Fibroblast of skin of right quadriceps (primary cell): ENCODE results near the gene MIEF1.

Experiments used
- DNase-seq: peaks from one replicate; pipeline ENCODE4 v3.0.0-alpha.2; 2013

Gene MIEF1

DNA sequence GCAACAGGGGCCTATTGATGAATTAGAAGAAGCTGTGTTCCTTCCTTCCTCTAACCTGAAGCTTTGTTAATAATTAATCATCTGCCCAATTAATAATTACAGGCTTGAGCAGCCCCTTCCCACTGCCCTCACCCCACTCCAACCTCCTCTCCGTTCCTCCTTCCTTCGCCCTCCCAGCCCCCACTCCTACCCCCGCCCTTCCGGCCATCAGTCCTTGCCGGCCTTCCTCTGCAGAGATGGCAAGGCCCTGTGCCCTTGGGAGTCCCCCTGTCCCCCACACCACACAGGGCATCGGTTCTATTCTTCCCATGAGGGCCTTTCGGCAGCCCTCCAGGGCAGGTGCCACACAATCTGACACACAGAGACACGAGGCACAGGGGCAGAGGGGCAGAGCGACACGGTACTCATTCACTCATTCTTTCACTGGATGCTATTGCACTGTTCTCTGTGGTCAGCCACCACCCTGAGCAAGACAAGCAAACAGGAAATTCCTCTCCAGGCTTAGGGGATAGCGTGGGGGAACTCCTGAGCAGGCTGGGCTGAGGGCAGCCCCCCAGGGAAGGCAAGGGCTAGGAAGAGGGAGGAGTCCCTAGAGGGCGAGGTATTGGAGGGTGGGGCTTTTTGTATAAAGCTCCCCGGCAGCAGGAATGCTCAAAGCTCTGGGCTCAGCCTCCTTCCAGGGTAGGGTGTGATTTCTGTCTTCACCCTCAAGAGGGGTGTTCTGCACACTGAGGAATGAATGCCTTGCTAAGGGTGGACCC, 30.5 kb upstream of the MIEF1 start:
- peak; percentile 77 for DNase-seq

DNA sequence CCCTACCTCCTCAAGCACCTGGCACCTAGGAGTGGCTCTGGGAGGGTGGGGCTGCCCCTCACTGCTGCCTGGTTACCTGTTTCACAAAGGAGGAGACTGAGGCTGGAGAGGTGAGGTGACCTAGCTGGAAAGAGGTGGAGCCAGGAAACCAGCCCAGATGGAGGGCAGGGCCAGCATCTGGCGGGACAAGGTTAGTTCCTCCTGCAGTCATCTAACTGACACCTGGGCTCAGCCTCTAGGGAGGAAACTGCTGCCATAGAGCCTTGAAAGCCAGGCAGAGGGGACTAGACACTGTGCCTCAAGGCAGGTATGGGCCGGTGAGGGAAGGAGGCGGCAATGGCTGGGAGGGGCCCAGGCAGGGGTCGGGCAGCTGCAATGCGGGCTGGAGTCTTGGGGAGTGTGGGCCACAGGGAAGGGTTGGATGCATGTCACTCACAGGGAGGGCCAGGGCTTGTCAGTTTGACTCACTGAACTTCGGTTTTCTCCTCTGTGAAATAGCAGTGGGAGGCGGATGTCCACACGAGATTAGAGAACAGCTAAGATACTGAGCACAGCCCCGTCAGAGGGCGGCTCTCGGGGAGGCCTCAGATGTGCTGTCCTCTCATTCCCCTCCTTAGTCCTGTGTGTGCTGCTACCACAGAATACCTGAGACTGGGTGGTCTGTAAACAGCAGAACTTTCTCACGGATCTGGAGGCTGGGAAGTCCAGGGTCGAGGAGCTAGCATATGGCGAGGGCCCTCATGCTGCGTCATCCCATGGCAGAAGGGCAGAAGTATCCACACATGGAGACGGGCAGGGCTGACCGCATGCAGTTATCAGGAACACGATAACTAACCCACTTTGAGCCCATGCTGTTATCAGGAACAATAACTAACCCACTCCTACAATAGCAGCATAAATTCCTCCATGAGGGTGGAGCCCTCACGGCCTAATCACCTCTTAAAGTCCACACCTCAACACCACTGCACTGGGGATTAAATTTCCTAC, 29.2 kb upstream of the MIEF1 start:
- no peak for DNase-seq

DNA sequence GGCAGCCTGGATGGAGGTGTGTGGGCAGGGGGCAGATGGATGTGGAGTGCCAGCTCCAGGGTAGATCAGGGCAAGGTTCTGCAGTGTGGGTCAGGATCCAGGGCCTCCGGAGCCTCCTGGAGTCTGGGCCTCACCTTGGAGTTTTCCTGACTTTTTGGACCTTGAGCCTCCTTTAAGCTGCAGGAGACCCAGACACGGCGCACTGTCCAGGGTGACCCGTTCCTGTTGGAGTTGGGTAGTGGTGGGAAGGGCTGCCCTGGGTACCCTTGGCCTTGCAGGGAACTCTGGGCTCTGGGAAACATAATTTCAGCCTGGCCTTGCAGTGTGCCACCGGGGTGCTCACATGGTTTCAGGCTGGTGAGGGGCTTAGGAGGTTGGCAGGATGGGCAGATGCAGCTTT, 28.2 kb upstream of the MIEF1 start:
- DNase-seq: no peak

DNA sequence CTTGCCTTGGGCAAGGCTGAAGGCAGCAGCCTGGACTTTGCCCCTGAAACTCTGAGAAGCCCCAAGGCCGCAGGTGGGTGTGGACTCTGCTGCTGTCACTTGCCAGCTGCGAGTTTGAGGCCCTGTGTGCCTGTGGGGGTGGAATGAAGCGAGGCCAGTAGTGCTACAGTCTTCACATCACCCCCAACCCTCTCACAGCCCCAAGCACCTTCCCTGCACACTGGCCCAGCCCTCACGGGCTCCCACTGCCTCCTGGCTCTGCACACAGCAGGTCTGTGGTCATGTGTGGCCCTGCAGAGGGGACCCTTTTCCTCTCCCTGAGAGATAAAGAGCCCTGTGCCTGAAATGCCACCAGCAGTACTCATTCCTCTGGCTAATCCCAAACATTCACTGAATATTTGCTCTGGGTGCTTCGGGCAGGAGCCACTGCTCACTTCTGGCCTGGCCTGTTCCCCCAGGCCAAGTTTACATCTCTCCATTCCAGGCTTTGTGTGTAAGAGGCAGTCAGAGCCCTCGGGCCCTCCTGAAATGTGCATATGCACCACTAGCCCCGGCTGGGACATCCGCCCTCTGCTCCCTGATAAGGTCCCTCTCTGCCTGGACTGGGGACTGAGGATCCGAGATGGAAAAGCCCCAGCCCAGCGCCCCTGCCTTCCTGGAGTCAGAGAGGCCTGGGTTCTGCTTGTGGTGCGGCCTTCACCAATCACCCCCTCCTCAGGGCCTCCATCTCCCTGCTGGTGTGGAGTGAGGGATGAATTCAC, 27.6 kb upstream of the MIEF1 start:
- no peak for DNase-seq

DNA sequence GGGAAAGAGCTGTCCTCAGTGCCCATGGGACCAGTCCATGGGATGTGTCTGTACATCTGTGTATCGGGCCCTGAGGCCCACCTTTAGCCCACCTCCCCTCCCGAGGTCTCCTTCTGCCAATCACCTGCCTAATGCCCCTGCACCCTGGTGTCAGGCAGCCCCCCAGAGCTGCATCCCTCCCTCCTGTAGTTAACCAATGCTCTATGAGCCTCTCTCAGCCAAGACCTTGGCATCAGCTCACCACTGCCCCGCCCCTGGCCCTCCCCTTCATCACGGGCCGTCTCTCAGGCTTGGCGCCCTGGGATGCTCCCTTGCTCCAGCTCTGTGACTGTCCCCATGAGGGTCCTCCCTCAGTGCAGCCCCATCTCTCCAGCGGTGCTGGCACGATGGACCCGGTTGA, 26.8 kb upstream of the MIEF1 start:
- no peak for DNase-seq

DNA sequence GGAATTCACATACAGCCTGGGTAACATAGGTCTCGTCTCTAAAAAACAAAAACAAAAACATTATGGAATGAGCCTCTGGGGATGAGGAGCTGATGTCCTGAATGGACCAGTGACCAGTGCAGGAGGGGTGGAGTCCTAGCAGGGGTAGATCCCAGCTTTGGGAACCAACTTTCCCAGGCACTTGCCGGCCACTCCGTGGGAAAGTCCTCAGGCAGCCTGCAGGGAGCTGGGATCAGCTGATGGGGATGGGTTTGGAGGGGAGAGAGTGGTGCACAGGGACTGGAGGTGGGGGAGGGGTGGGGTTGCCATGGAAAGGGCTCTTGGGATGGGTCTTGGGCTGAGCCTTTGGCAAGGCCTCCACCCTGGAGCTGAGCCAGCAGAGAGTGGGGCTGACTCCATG, 26.2 kb upstream of the MIEF1 start:
- no peak for DNase-seq

DNA sequence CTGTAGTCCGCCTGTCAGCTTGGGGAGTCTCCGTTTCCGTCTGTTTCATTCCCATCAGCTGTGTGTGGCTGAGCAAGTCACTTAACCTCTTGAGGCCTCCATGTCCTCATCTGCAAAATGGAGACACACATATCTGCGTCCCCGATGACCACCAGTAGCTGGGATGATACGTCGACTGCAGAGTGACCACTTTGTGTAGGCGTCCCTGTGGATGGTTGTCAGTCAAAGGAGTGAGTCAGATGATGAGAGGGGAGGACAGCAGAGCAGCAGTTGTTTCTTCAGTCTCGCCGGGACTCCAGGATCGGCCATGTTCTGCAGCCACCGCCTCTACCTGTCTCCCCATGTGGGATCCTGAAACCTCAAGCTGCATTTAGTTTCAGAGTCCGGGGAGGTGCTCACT, 25.4 kb upstream of the MIEF1 start:
- no peak for DNase-seq

DNA sequence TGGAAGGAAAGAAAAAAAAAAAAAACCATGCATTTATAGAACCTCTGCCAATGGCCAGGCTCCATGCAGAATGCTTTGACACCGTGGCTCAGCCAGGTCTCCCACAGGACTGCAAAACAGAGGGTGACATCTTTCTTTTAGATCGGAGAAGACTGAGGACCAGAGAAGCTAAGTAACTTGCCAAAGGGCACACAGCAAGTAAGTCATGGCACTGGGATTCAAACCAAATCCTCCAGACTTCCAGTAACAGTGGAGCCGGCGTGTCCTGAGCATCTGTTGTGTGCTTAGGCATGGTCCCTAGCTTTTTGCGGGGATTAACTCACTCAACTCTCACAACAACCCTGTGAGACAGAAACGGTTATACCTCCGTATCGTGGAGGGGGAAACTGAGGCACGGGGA, 24.5 kb upstream of the MIEF1 start:
- no peak for DNase-seq

DNA sequence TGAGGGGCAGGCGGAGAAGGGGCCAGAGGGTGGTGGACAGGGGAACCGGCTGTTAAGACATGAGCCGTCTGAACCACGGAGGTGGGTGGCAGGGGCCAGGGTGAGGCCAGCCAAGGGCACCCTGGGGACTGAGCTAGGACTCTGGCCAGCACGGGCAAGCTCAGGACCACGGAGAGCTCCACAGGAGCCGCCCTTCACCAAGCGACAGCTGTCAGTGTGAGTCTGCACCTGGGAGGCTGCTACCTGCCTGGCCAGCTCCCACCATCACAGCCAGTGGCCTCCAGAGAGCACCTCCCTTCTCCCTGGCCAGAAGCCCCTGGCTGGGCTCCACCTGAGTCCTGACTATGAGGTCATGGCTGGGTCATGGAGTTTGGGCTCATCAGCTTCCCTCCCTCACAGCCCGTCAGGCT, 23.6 kb upstream of the MIEF1 start:
- no peak for DNase-seq

DNA sequence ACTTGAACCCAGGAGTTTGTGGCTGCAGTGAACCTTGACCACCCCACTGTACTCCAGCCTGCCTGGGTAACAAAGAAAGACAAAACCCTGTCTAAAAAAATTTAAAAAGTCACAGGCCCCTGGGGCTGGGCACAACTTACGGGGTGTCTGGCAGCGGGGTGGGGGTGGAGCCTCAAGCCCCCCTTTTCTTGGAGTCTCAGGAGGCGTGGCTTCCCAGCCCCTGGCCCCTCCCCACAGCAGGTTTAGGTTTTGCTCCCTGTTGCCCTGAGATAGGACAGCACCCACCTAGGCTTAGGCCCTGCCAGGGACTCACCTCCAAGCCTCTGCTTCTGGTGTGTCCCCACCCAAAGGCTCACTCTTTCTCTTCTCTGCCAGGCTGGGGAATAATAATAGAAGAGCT, 22.8 kb upstream of the MIEF1 start:
- DNase-seq: no peak

DNA sequence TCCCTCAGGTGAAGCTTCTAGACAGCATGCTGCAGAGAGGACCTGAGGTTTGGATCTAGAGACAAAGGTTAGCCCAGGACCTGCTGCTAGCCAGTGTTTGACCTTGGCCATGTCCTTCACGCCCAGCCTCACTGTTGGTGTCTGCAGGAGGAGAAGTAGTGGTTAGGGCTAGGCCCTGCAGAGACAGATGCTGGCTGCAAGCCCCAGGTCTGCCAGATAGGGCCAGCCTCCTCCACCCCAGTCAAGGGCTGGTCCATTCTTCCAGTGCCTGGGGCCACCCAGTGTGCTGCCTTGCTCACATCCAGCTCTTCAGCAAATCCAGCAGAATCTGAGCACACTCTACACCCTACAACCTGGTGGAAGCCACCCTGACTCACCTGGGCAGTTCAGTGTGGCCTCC, 21.5 kb upstream of the MIEF1 start:
- DNase-seq: no peak

DNA sequence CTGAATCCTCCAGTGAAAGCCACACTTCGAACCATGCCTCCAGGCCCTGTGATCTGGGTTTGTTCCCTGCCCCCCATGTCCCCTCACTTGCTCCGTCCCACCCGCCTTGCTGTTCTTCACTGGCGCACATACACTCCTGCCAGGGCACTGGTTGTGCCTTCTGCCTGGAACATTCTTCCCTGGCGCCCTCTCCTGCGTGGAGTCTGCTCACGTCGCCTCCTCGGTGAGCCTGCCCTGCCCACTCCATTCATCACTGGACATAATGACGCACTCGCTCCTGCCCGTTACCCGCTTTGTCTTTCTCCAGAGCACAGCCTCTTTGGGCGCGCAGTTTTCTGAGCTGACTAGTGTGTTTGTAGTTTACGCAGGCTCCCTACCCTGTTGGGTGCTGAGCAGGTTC, 21.0 kb upstream of the MIEF1 start:
- DNase-seq: no peak

DNA sequence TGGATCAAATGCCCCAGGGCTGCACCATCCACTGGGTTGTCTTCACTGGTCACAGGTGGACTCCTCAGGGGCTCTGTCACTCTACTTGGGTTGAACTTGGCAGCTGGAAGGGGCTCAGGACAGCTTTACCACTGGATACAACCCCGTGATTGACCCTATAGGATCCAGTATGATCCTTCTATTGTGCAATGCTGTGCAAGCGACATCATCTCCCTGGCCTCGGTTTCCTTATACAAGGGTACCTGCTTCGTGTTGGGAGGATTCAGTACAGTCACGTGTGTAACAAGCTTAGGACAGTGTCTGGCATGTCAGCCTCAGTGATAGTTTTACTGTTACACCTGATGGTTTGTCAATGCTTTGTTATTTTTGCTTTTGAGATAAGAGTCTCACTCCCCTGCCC, 20.5 kb upstream of the MIEF1 start:
- no peak for DNase-seq

DNA sequence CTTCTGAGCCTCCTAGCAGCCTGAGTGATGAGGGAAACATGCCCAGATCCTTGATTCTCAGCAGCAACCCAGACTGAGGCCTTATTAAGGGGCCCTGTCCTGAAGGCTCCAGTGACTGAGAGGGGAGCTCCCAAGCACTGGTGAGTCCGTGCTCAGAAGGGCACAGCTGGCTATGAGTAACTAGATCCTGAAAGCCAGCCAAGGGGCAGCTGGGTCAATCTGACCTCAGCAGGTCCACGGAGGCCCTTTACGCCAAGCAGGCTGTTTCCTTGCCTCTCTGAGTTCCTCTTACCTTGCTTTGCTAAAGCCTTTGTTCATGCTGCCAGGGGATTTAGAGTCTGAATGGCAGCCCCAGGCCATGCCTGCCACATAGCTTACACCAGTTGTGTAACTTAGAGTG, 19.3 kb upstream of the MIEF1 start:
- DNase-seq: no peak

DNA sequence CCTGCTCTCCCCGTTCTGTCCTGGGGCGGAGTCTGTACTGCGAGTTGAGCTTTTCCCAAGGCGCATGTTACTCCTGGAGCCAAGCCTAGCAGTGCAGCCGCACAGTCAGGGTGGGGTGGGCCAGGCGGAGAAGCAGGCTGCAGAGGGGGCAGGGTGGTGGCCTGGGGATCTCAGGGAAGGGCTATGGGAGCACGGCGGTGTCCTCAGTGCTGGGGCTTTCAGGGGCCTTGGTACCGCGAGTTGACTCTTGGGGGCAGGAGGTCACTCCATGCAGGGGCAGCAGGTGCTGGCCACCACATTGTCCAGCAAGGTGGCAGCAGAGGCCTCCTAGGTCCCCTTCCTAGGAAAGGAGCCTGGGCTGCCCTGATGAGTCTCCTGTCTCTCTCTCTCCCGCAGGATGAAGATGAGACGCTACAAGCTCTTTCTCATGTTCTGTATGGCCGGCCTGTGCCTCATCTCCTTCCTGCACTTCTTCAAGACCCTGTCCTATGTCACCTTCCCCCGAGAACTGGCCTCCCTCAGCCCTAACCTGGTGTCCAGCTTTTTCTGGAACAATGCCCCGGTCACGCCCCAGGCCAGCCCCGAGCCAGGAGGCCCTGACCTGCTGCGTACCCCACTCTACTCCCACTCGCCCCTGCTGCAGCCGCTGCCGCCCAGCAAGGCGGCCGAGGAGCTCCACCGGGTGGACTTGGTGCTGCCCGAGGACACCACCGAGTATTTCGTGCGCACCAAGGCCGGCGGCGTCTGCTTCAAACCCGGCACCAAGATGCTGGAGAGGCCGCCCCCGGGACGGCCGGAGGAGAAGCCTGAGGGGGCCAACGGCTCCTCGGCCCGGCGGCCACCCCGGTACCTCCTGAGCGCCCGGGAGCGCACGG, 14.9 kb upstream of the MIEF1 start:
- DNase-seq: no peak

DNA sequence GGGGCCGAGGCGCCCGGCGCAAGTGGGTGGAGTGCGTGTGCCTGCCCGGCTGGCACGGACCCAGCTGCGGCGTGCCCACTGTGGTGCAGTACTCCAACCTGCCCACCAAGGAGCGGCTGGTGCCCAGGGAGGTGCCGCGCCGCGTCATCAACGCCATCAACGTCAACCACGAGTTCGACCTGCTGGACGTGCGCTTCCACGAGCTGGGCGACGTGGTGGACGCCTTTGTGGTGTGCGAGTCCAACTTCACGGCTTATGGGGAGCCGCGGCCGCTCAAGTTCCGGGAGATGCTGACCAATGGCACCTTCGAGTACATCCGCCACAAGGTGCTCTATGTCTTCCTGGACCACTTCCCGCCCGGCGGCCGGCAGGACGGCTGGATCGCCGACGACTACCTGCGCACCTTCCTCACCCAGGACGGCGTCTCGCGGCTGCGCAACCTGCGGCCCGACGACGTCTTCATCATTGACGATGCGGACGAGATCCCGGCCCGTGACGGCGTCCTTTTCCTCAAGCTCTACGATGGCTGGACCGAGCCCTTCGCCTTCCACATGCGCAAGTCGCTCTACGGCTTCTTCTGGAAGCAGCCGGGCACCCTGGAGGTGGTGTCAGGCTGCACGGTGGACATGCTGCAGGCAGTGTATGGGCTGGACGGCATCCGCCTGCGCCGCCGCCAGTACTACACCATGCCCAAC, 14.1 kb upstream of the MIEF1 start:
- no peak for DNase-seq

DNA sequence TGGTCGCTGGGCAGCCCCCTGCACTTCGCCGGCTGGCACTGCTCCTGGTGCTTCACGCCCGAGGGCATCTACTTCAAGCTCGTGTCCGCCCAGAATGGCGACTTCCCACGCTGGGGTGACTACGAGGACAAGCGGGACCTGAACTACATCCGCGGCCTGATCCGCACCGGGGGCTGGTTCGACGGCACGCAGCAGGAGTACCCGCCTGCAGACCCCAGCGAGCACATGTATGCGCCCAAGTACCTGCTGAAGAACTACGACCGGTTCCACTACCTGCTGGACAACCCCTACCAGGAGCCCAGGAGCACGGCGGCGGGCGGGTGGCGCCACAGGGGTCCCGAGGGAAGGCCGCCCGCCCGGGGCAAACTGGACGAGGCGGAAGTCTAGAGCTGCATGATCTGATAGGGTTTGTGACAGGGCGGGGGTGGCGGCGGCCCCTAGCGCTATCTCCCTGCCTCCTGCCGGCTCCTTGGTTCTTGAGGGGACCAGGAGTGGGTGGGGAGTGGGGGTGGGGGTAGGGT, 13.5 kb upstream of the MIEF1 start:
- DNase-seq: no peak

DNA sequence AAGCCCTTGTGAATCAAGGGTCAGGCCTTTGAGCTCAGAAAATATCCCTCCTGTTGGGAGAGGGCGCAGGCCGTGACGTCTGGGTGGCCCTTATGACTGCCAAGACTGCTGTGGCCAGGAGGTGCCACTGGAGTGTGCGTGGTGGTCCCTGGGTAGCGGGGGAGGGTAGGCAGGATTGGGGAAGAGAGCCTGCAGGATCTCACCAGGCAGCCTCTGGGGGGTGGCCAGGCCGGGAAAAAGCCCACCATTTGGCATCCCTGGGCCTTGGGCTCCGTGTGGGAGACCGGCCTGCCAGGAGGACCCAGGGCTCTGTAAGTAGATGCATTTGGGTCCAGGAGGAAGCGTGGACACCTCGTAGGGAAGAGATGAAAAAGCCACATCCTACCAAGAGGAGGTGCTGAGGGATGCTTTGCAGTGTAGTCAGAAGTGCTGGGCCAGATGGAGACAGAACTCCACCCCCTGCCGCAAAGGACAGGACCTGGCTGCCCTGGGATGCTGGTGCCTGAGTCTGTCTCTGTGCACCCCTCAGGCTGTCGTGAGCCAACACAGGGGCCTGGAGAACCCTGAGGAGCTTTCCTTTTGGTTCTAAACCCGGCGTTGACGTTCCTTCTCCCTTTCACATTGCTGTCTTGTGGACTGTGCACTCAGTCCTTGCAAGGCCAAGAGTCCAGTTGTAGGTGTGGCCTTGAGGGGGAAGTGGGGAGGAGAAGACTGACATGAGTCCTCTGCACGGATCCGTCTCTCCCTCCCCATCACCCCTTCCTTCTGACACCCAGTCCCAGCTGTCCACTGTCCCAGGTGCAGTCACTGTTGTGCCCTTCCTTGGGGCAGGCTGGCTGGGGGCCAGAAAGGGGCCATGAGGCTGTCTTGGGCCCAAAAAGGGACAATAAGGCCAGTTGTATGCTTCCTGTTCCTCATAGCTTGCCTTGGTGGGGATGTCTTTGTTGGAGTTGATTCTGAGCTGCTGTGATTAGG, 12.7 kb upstream of the MIEF1 start:
- no peak for DNase-seq

DNA sequence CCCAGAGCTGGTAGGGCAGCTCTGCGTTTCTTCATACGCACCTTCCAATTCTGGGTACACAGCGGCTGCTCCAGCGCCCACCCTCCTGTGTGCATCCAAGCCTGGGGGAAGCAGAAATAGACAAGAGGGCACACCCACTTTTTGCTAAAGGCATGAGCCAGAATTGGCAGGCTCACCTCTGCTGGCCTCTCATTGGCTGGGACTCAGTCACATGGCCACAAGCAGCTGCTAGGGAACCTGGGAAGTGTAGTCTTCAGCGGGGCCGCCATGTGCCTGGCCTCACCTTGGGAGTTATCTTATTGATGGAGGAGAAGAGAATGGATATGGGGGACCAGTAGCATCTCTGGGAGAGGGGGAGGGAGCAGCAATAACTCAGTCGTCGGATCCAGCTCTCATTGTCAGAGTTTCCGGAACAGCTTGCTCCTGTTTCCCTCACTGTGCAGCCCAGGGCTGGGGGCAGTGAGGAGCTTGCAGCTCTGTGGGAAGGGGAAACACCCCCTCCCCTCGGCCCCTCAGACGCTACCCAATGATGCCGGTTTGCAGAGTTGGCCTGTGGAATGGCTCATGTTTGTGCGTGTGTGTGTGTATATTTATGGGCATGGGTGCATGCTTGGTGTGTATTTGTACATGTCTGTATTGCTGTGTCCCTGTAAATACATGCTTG, 11.8 kb upstream of the MIEF1 start:
- DNase-seq: peak; percentile 64
